PC-3 (cell line): Measurements from ENCODE around the gene HAGH. TPM values are rescaled to one million over a fixed set of nuclear protein-coding genes. Genes with fewer than 3 reads are reported as not detected.

Source experiments
- ATAC-seq: fragments of 200-7000 bp; cut with Tn5 transposase; 2 replicates; pipeline ENCODE4 v1.9.1; 2020; ENCODE audit warnings: mild to moderate bottlenecking, moderate library complexity
- BruUV-seq: library from RNA; stranded (reverse); fragments of 400-500 nt; replicated peaks from 2 replicates; lab custom pipeline; 2021; lab: Mats Ljungman, UMichigan
- CTCF ChIA-PET: fragments of 300-600 bp; sonication (Branson Sonifier 250); formaldehyde crosslinking; loops from one replicate; lab custom pipeline; 2022; ENCODE audit warnings: antibody characterized with exemption; lab: Charles Lee
- POLR2A ChIA-PET: fragments of 300-600 bp; sonication (Branson Sonifier 250); formaldehyde crosslinking; loops from one replicate; lab custom pipeline; 2022; ENCODE audit warnings: antibody characterized with exemption; ENCODE audit not compliant: unreplicated experiment; lab: Charles Lee
- DNase-seq: peaks from one replicate; pipeline ENCODE4 v3.0.0-alpha.2; 2015
- H2AFZ ChIP-seq: fragments of 300-600 bp; sonication (generic); 2 replicates; pipeline ENCODE4 v1.6.0; 2016; ENCODE audit warnings: antibody characterized with exemption, low read length
- H3F3A ChIP-seq: fragments of 300-600 bp; sonication (generic); one replicate; pipeline ENCODE4 v1.6.0; 2017; ENCODE audit warnings: antibody characterized with exemption, low read length, control low read depth, mild to moderate bottlenecking; ENCODE audit not compliant: unreplicated experiment
- H3K27ac ChIP-seq: fragments of 300-600 bp; sonication (generic); 2 replicates; pipeline ENCODE4 v1.5.1; 2016; ENCODE audit warnings: mild to moderate bottlenecking, low read length
- H3K27me3 ChIP-seq: fragments of 300-600 bp; sonication (generic); 2 replicates; pipeline ENCODE4 v1.6.1; 2016; ENCODE audit warnings: low read length, mixed read lengths
- H3K36me3 ChIP-seq: fragments of 300-600 bp; sonication (generic); 2 replicates; pipeline ENCODE4 v1.6.1; 2016; ENCODE audit warnings: low read depth, mixed run types, low read length, mixed read lengths
- H3K4me1 ChIP-seq: fragments of 300-600 bp; sonication (generic); 2 replicates; pipeline ENCODE4 v1.5.1; 2016; ENCODE audit warnings: low read length; ENCODE audit not compliant: insufficient read depth
- H3K4me2 ChIP-seq: fragments of 300-600 bp; sonication (generic); 2 replicates; pipeline ENCODE4 v1.6.0; 2016; ENCODE audit warnings: low read length
- H3K4me3 ChIP-seq: fragments of 300-600 bp; sonication (generic); 2 replicates; pipeline ENCODE4 v1.5.1; 2016; ENCODE audit warnings: mild to moderate bottlenecking, low read length, mixed read lengths
- H3K79me2 ChIP-seq: fragments of 300-600 bp; sonication (generic); 2 replicates; pipeline ENCODE4 v1.6.1; 2017; ENCODE audit warnings: low read length, mixed read lengths
- H3K9ac ChIP-seq: fragments of 300-600 bp; sonication (generic); 2 replicates; pipeline ENCODE4 v1.6.0; 2016; ENCODE audit warnings: mild to moderate bottlenecking, low read length
- H3K9me2 ChIP-seq: fragments of 300-600 bp; sonication (generic); replicated peaks from 2 replicates; pipeline ENCODE4 v1.6.1; 2016; ENCODE audit warnings: mixed run types, low read length, mixed read lengths
- H3K9me3 ChIP-seq: fragments of 300-600 bp; sonication (generic); 2 replicates; pipeline ENCODE4 v1.6.1; 2016; ENCODE audit warnings: low read length, mixed read lengths
- H4K20me1 ChIP-seq: fragments of 300-600 bp; sonication (generic); 2 replicates; pipeline ENCODE4 v1.6.1; 2016; ENCODE audit warnings: low read length, mixed read lengths
- CTCF ChIP-seq: fragments of 300-600 bp; sonication (generic); conservative IDR thresholded peaks from 2 replicates; pipeline ENCODE4 v1.5.1; 2017; ENCODE audit warnings: antibody characterized with exemption, low read depth, mild to moderate bottlenecking, low read length
- EZH2 ChIP-seq: fragments of 300-600 bp; sonication (generic); IDR thresholded peaks from one replicate; pipeline ENCODE4 v1.6.1; 2017; ENCODE audit warnings: antibody characterized with exemption, mild to moderate bottlenecking, low read length; ENCODE audit not compliant: unreplicated experiment
- EZH2phosphoT487 ChIP-seq: fragments of 300-600 bp; sonication (generic); IDR thresholded peaks from 2 replicates; pipeline ENCODE4 v1.6.1; 2018; ENCODE audit warnings: mild to moderate bottlenecking, antibody characterized with exemption, low read length, borderline replicate concordance
- intact Hi-C: fragments of 100-400 bp; cut with micrococcal nuclease; formaldehyde crosslinking; loops from 2 replicates; pipeline ENCODE4 v1.9.0; 2023
- total RNA-seq: library from RNA; depleted of rRNA; stranded (reverse); fragments of >200 nt; gene quantifications from 2 replicates; pipeline ENCODE4 v1.2.3, GENCODE V29; 2014

The HAGH gene
- total RNA-seq, 1 experiment from 2014 or later: 99.5 TPM

GRCh38 chr16:1839554-1839953 lies 12.9 kb upstream of the HAGH start:
- ATAC-seq (peak; percentile 59), DNase-seq (no peak)
- Histone ChIP-seq H3K4me1 (no peaks in the 10 kb centered on the region), H3K9me2 (no peaks in the 10 kb centered on the region), H3K9me3 (no peaks in the 10 kb centered on the region), H3K27ac (0 out of 2 replicates have a peak overlapping the region, but pooled peaks have one; percentile 12), H2AFZ (no peak overlapping the region), H4K20me1 (no peaks in the 10 kb centered on the region), H3F3A (no peaks in the 10 kb centered on the region), H3K4me2 (no peak overlapping the region), H3K36me3 (no peaks in the 10 kb centered on the region), H3K9ac (no peak overlapping the region), H3K27me3 (no peaks in the 10 kb centered on the region), H3K4me3 (no peak overlapping the region), H3K79me2 (no peaks in the 10 kb centered on the region)
- intact Hi-C loops: no loop called here
- CTCF ChIA-PET: no interaction called here
- no TSS peak for BruUV-seq
- POLR2A ChIA-PET: no interaction called here
- TF ChIP-seq CTCF: no peak
- no peak for TF ChIP-seq EZH2phosphoT487
- no peak for TF ChIP-seq EZH2

- DNase-seq (no peak), ATAC-seq (no peak)
- Histone ChIP-seq H3K4me3 (no peak overlapping the region), H3K27me3 (no peaks in the 10 kb centered on the region), H3K4me1 (peaks cover 6% of the 10 kb centered on the region), H3K9me3 (no peaks in the 10 kb centered on the region), H3F3A (no peaks in the 10 kb centered on the region), H3K9ac (no peak overlapping the region), H2AFZ (no peak overlapping the region), H3K36me3 (no peaks in the 10 kb centered on the region), H3K9me2 (no peaks in the 10 kb centered on the region), H4K20me1 (peaks cover 7% of the 10 kb centered on the region; the same call in 1 of the 2 replicates), H3K79me2 (peaks cover 20% of the 10 kb centered on the region), H3K27ac (no peak overlapping the region), H3K4me2 (no peak overlapping the region)
- POLR2A ChIA-PET: no interaction called here
- no TSS peak for BruUV-seq
- intact Hi-C loops: no loop called here
- CTCF ChIA-PET: no interaction called here
- TF ChIP-seq EZH2 (no peak), CTCF (no peak), EZH2phosphoT487 (no peak)
These were observed 7.5 kb upstream of the HAGH start for GRCh38 chr16:1834096-1834495.

DNA sequence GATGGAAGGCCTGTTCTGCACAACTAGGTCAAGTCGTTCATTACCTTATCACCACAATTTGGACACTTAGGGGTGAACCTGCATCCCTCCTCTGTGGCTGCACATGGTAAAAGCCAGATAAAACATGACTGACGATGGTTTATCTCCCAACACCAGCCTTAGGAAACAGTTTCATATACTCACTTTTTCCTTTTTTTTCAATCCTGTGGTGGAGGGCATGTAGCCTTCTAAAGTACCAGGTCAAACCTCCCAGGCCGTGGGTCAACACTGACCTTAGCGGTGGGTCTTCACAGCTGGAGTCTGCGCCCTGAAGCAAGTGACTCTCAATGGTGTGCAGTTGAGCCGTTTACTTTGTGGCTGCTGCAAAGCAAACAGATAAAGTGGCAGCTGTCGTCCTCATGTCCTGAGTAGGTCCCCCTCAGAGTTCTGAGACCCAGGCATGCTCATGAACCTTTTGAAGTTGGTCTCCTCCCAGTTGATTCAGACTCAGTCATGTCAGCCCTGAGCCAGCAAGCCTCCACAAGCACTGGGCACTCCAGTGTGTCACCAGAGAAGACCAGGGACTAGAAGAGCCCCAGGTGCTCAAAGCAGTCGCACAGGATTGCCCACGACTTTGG lies 6.3 kb upstream of the HAGH start:
- ChIA-PET POLR2A (no interaction called here), CTCF (no interaction called here)
- TF ChIP-seq EZH2phosphoT487 (no peak), CTCF (no peak), EZH2 (no peak)
- no peak overlapping the region for H3K4me2 ChIP-seq
- BruUV-seq: no TSS peak
- H3K9me2 ChIP-seq: no peaks in the 10 kb centered on the region
- H2AFZ ChIP-seq: no peak overlapping the region
- no peaks in the 10 kb centered on the region for H3K9me3 ChIP-seq
- peaks cover 15% of the 10 kb centered on the region; the same call in 1 of the 2 replicates for H4K20me1 ChIP-seq
- no peaks in the 10 kb centered on the region for H3K36me3 ChIP-seq
- no peaks in the 10 kb centered on the region for H3F3A ChIP-seq
- peaks cover 9% of the 10 kb centered on the region for H3K4me1 ChIP-seq
- ATAC-seq: no peak
- H3K27me3 ChIP-seq: no peaks in the 10 kb centered on the region
- no peak for DNase-seq
- no peak overlapping the region for H3K9ac ChIP-seq
- H3K4me3 ChIP-seq: no peak overlapping the region
- H3K79me2 ChIP-seq: peaks cover 31% of the 10 kb centered on the region
- no peak overlapping the region for H3K27ac ChIP-seq
- intact Hi-C loops: no loop called here
